ENCODE measurements around the gene TMPRSS9.

DNA sequence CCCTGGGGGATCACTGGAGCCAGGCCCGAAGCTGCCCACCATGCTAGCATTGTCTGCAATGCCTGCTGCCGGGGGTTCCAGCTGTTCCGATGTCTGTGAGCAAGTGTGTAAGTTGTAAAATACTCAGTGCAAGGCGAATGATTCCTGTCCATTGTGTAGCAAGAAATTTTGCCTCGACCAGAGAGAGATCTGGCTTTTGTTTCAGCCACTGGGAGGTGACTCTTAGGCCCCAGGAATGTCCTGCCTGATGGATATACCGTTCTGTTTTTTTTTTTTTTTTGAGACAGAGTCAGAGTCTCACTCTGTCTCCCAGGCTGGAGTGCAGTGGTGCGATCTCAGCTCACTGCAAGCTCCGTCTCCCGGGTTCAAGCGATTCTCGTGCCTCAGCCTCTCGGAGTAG is 108.5 kb downstream of the TMPRSS9 start:
- TF ChIP-seq, protein P1, sequence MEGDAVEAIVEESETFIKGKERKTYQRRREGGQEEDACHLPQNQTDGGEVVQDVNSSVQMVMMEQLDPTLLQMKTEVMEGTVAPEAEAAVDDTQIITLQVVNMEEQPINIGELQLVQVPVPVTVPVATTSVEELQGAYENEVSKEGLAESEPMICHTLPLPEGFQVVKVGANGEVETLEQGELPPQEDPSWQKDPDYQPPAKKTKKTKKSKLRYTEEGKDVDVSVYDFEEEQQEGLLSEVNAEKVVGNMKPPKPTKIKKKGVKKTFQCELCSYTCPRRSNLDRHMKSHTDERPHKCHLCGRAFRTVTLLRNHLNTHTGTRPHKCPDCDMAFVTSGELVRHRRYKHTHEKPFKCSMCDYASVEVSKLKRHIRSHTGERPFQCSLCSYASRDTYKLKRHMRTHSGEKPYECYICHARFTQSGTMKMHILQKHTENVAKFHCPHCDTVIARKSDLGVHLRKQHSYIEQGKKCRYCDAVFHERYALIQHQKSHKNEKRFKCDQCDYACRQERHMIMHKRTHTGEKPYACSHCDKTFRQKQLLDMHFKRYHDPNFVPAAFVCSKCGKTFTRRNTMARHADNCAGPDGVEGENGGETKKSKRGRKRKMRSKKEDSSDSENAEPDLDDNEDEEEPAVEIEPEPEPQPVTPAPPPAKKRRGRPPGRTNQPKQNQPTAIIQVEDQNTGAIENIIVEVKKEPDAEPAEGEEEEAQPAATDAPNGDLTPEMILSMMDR (optimal IDR thresholded peaks at IDR 0.05 in 1 of 3, IDR thresholded peaks at IDR 0.05 in 1 of 3, conservative IDR thresholded peaks at IDR 0.05 in 1 of 3; ENCODE audit: extremely low read depth in 1 of 3, insufficient read depth in 2 of 3, low read length in 3 of 3) = no peak
- TF ChIP-seq EZH2 (IDR thresholded peaks at IDR 0.05; ENCODE audit: low read length) = no peak
